UCSD-AML1 (cell line): ENCODE results near the gene USP2.

ENCODE experiments used
- DNase-seq: peaks from one replicate; lab custom pipeline; 2025; ENCODE audit not compliant: unreplicated experiment; lab: John Stamatoyannopoulos, UW

USP2 gene

DNA sequence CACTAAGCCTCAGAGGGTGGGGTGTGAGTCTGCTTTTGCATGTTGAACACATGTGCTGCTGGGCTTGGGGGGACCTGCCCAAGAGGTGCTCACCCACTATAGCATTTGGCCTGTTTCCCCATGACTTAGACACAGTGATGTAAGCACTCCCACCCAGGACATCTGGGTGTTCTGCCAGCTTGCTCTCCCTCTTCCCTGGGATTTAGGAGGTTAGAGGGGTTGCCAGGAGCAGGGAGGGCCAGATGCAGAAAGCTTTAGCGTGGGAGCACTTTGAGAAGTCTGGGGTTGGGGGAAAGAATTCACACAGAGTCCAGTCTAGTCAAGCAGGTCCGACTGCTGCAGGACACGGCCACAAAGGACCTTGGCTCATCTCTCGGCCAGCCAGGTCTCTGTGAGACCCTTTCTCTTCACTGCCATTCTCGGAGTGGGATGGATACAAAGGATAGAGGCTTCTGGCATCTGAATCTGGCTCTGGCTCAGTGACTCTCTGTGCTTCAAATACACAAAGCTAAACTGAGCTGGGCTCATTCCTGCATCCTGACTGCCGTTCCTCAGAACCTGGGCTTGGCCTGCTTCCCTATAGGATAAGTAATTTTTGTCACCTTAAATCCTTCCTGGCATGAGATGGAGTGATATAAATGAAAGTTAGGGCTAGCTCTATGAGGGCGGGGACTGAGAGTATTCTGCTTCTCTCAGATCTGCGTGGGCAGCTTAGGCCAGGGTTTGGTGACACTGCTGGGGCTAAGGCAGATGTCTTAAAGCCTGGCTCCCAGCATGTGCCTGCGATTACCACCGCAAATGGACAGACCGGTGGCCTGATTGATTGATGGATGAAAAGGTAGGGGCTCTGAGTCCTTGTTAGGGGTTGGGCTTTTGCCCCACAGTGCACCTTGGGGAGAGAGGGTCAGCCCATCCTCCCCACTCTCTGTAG lies 14.5 kb downstream of the USP2 start:
- DNase-seq, result no peak

DNA sequence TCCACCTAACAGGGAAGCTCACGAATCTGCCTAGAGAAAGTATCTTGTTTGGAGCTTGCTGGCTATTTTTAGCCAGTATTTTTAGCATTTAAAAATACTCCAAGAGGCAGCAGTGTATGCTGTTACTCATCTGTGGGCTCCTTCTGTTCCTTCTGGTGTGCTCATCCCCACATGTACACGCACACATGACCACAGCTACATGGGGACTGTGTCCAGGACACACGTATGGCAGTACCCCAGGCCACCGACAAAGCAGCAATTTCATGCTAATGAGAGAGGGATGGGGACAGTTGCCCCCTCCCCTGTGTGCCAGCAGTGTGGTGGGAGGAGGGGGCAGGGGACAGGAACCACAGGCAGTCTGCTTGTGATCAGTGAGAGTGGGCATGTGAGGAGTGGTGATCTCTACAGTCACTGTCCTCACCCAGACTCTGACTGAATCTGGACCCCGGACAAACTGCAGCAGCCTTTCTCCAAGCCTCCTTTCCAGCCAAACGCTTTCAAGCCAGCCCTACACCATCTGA lies 16.4 kb downstream of the USP2 start:
- DNase-seq, result no peak

DNA sequence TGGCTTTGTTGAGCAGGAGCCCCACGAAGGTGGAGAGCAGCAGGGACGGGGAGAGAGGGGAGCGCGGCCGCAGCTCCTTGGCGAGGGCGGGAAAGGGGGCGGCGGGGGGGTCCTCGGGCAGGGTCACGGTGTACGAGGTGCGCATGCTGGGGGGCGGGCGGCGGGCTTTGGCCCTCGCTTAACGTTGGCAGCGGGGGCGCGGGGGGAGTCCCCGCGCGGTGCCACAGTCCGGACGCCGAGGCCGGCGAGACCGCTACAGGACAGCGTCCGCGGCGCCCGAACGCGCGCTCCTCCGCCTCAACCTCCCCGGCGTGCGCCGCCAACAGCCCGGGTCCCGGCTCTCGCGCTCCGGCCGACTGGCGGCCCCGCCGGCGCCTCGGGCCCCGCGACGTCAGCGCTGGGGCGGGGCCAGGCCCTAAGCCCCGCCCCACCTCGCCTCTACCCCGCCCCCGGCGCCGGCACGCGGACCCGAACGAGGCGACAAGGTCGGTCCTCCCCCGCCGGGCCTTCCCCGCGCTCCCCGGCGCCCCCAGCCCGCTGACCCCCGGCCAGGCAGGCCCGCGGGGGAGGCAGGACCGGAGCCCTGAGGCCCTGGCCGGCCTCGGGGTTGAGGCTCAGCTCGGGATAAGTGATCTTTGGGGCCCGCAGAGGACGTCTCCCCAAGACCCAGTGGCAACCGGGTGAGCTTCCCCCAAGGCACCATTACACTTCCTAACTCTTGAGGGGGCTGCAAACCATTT lies 17.5 kb downstream of the USP2 start:
- DNase-seq, result peak; percentile 38

DNA sequence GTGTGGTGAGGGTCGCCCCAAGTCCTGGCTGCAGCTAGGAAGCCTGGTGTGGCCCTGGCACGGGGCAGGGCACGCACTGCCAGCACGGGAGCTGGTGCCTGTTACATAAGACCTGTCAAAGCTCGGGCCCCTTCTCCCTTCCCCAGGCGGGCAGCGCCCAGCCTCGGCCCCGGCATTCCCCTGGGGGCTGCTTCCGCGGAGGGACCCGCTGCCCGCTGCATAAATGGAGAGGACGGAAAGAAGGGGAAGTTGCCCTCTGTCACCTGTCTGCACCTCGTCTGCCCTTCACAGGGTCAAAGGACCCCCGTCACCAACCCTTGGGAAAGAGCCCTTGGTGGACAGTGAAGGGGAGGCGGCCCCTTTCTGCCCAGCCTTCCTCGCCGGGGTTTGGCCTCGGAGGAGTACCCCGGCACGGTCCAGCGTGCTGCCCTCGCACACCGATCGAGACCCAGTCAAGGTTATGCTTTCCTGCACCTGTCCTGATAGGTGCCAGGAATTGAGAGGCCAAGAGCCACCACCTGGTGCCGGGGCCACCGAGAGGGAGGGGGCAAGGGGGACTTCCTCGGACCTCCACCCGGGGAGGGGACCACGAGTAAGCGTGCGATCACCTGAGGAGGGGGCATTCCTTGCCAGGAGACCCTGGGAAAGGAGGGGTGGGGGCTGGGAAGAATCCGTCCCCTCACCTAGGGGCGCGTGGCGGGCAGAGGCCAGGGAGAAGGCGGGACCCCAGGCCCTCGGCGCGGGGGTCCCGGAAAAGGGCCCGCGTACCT lies 18.2 kb downstream of the USP2 start:
- DNase-seq, result no peak

DNA sequence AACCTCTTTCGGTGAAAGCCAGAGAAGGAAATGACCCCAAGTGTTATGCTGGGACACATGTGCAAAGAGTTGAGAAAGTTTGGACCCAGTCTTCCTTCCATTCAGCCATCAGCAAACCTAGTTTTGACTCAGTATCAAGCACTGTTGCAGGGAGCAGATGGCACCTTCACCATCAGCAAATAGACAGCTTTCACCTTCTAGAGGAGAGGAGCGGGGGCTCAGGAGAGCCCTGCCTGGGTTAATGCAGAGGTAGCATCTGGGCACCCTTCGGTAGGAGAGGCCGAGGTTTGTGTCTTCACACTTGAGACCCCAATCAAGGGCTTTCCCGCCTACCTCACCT lies 18.8 kb downstream of the USP2 start:
- DNase-seq, result no peak

DNA sequence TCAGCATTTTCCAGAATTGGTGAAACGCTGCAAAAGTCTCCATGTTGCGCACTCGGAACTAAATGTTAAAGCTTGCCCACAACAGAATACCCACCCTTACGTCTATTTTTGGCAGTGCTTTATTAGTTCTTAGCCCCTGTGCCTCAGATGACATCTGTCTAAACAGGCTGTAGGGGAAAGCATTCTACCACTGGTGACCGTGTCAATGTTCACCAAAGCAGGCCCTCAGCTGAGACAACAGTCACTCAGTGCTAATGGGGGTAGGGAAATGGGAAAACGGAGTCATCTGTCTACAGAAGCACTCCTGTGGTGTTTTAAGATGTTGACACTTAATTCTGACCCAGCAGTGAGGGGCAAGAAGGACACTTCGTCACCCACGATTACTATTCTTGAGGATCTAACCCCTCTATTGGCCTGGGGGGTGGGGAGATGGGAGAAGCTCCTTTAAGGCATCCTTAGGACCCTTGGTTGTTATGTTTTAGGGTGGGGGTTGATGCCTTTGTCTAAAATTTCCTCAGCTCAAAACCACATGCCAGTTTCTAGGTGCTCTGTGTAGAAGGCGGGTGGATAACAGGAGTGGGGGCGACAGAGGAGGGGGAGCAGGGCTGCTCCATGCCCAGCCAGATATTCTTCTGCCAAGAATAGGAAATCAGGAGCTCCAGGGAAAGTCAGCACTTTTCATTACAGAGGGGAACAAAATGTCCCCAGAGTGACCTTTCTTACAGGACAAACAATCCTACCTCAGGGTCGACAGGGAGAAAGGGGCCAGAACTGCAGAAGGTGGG lies 19.4 kb downstream of the USP2 start:
- no peak for DNase-seq

DNA sequence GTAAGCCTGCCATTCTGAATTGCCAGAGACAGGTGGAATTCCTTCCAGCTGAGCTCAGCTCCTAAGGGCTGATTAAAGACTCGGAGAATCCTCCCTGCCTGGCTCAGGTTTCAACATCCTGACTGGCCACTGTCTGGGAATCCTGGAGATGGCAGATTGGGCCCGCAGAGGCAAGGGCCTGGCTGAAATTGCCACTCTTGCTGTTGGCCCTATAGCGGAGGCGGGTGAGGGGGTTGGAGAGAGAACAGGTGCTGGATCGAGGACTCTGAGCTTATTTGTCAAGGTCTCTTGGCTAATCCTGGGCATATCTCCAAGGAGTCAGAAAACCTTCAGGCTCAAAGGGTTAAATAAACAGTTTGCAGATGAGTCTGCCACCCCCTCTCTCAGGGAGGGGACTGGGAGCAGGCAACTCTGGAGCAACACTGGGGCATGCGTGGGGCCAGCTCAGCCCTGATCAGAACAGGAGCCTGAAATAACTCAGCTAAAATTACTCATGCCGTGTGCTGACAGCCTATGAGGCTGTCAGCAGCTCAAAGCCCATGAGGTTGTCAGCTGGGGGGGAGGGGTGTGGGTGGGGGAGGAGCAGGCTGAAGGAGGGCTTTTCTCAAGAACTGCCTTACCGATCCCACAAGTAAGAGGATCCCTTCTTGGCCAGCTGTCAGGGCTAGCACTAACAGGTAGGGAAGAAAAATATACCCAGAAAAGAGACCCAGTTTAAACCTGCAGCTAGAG lies 20.3 kb downstream of the USP2 start:
- peak; percentile 60 for DNase-seq

DNA sequence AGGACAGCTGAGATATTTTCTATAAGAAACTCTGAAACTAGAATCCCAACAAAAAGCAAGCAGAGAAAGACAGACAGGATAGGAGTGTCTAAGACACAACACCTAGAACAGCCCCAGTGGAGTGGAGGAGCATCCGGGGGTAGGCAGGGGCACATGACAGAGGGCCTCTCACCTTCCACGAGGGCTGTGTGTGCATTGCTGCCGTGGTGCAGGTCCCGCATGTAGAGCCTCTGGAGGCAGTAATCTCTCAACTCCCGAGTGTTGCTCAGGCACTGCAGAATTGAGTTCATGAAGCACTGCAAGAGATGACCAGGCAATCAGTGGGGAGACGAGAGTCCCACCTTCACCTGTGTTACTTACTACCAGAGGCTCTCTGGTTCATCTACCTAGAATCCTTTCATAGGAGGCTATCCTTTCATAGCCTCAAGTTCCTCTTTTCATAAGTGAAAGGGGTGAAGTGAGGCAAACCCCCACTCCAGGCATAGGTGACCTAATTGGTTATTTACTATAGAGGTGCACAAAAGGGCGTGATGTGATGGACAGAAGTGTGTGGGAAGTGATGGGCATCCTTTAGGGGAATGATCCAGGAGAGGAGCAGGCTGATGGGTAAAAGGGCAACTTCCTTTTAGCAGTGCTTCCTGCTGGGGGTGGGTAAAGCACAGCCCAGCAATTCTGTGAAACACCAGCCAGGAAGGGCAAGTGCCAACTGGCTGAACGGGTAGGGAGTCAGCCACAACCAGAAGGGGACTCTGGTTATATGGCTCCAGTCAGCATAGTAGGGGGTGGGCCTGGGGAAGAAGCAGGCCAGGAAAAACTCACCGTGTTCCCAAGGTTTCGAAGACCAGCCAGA lies 21.9 kb downstream of the USP2 start:
- DNase-seq, result peak; percentile 54

DNA sequence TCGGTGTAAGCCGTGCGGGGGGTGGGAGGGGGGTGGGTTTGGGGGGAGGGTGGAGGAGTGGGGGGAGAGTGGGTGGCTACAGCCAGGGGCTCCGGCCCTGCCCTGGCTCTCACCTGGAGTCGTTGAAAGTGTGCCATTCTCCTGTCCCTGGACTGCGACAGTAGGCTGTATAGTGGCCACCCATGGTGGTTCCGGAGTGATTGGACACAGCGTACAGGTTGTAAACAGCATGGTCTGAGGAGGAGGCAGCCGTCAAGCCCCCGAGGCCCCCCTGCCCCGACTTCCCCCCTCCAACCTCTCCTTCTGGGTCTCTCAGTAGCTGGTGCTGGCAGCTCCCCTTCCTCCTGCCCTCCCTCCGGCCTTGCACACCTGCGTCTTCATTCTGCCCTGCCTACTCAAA lies 24.4 kb downstream of the USP2 start:
- DNase-seq, result no peak

DNA sequence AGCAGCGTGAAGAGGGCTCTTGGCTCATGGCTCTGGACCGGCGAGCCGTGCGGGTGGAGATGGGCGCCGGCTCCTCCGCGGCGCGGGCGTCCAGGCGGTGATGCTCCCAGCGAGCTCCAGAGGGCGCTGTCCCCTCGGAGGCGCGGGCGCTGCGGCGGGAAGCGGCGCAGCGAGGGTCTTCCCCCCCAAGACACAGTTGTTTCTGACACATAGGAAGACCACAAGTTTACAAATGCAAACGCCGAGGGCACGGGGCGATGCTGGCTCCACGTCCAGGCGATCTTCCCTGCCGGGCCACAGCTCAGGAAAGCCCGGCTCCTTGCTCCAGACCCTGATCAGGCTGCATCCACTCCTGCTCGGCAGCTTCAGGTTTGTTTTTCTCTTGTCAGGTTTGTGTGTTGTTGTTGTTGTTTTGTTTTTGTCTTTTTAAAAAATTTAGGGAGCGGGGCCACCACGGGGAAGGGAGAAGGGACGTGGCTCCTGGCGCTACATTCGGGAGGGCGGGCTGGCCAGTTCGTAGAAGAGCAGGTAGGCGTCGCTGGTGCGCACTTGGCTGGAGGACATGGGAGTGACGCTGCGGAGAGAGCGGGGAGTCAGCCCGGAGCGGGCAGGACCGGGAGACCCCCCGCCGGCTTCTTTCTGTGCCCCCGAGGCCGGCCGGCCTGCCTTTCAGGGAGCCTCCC lies 25.0 kb downstream of the USP2 start:
- peak; percentile 60 for DNase-seq

DNA sequence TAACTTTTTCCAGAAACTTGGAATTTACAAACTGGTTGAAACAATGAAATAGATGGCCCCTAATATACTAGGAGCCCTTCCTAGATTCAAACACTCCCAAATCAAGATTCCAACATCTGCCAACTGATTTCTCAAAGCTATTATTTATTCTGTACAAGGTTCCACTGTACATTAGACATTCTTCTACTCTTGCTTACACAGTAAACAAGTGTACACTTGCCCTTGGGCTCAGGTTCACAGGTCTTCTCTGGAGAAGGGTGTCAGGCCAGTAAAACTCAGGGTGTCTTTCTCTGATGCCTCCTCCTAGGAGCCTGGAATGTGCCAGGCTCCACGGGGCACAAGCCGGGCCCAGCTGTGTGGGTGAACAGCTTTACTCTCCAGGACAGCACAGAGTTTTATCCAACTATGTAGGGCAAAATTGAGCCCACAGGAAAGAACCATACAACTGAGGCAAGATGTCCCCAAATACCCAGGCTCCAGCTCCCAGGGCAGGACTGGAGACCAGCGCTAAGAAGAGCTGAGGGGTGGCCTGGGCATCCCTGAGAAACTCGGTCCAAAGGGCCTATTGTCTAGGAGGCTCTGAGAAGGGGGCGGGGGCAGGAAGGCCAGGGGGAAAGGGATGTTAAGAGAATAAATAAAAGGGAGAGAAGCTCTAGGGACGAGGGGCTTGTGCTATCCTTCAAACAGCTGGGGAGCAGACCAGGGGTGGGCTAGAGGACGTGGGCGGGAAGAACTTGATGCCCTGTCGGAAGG lies 26.2 kb downstream of the USP2 start:
- no peak for DNase-seq

DNA sequence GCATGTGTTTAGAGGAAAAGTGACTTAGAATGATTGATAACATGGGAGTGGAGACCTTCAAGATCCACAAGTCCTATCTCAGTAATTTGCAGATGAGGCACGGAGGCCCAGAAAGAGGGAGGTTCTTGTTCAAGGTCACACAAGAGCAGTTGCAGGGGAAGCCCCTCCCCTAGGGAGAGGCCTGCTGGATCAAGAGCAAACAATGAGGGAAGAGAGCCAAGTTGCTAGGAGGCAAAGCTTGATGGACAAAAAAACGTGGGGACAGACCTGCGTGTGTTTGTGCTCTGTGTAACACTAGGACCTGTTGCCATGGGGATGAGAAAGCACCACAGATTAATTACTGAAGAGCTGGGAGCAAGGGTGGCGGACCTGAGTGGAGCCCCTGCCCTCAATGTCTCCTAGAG lies 28.6 kb downstream of the USP2 start:
- DNase-seq, result no peak

DNA sequence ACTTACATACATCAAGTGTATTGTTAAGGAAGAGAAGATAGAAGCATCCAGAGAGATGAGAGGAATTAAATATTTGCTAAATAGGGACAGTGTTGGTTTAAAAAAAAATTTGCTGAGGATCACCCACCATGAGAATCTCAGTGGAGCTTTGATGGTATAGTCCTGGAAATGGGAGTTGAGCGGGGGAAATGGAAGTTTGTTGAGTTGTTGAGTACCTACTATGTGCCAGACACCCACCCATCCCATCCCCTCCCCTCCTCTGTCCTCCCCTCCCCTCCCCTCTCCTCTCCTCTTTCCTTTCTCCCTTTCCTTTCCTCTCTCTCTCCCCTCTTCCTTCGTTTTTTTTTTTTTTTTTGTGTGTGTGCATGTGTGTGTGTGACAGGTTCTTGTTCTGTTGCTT lies 30.3 kb downstream of the USP2 start:
- no peak for DNase-seq

DNA sequence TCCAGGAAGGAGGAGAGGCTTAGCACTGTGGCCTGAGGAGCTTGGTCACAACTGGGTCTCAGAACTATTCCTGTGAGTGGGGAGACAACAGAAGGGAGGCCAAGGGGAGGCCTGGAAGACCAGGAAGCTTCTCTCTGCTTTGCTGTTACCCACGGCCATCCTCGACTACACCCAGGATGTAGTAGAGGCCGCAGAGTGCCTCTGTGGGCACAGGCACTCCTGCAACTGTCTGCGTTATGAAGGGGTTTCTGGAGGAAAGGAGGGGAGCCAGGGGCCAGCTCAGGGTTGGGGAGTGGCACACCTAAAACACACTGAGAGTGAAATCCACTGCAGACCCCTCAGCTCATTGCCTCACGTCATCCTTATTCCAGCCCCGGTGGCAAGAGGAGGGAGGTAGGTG lies 31.2 kb downstream of the USP2 start:
- no peak for DNase-seq

DNA sequence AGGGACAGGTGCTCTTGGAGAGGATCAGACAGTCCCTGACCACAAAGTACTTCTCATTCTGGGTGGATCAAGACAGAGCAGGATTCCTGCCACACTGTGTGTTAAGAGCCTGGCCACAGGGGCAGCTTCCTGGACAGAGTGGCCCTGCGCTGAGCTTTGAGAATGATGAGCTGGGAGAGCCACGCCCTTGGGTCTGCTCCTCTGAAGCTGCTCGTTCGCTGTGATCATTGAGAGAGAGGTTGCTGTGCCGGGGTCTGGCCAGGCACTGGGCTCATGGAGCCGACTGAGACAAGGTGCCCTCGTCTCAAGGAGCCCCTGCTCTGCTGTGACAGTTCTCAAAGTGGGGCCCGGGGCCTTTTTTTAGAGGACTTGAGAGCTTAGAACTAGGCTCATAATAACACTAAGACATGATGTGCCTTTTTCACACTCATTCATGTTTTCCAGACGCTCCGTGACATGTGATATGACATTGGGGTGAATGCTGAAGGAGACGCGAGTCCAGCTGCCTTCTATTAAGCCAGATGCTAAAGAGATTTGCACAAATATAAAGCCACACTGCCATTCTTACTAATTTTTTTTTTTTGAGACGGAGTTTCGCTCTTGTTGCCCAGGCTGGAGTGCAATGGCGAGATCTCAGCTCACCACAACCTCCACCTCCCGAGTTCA lies 33.4 kb downstream of the USP2 start:
- DNase-seq, result no peak

DNA sequence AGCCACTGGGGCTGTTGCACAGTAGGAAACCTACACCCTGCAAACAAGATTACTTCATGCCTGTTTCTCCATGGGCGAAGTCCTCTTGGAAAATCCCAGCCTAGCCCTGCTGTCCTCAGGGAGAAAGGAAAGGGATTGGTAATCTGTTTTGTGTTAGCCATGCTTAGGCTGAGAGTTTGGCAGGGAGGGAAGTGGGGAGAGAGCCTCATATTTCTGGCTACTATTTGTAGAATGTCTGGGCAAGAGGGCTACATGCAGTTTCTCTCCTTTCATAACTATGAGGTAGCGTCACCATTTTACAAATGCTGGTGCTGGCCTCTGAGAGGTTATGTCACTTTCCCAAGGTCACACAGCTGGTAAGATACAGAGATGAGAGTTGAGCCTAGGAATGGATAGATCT lies 34.2 kb downstream of the USP2 start:
- no peak for DNase-seq

DNA sequence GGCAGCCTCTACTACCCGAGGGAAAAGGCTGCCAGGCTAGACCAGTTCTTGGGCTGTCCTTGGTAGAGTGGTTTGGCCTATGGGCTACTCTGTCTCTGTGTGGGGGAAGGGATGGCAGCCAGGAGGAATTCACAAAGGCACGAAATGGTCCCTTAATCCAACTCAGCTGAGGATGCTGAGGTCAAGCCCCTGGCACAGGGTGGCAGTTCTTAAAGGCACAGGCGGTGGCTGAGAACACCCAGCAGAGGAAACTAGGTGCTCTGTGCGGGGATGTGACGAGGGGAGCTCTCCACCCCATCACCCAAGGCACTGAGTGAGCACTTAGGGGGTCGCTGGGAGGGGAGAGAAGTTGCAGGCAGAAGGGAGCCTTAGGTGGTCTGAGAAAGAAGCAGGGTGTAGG lies 34.9 kb downstream of the USP2 start, which contains the start of gene MFRP:
Gene MFRP (minus strand): TSS at position 101 of the 400 bp plus-strand sequence. CDS start 192 bp downstream, outside the sequence.
- DNase-seq, result no peak
